ENCODE results near the gene MEGF9.

- TF ChIP-seq ZNF274 (IDR thresholded peaks at IDR 0.05; ENCODE audit: low read depth, low read length) (no peak), POLR2A (IDR thresholded peaks at IDR 0.05; ENCODE audit: borderline replicate concordance, extremely low read depth, insufficient read depth, insufficient read length) (no peak), CTCF (IDR thresholded peaks at IDR 0.05 in 2 of 3, conservative IDR thresholded peaks at IDR 0.05 in 1 of 3; ENCODE audit: borderline replicate concordance in 1 of 3, insufficient read depth in 1 of 3, low read depth in 2 of 3, low read length in 2 of 3) (no peak), CEBPB (IDR thresholded peaks at IDR 0.05; ENCODE audit: low read depth) (no peak), YY1 (IDR thresholded peaks at IDR 0.05; ENCODE audit: extremely low read depth, insufficient replicate concordance, low read depth, low read length) (no peak), POLR2AphosphoS5 (IDR thresholded peaks at IDR 0.05; ENCODE audit: low read depth, low read length) (no peak), REST (IDR thresholded peaks at IDR 0.05; ENCODE audit: low read depth) (no peak), EZH2 (IDR thresholded peaks at IDR 0.05) (no peak), ZFX (IDR thresholded peaks at IDR 0.05) (no peak)
- TF ChIP-seq, protein P1, sequence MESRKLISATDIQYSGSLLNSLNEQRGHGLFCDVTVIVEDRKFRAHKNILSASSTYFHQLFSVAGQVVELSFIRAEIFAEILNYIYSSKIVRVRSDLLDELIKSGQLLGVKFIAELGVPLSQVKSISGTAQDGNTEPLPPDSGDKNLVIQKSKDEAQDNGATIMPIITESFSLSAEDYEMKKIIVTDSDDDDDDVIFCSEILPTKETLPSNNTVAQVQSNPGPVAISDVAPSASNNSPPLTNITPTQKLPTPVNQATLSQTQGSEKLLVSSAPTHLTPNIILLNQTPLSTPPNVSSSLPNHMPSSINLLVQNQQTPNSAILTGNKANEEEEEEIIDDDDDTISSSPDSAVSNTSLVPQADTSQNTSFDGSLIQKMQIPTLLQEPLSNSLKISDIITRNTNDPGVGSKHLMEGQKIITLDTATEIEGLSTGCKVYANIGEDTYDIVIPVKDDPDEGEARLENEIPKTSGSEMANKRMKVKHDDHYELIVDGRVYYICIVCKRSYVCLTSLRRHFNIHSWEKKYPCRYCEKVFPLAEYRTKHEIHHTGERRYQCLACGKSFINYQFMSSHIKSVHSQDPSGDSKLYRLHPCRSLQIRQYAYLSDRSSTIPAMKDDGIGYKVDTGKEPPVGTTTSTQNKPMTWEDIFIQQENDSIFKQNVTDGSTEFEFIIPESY (IDR thresholded peaks at IDR 0.05; ENCODE audit: extremely low read depth, insufficient replicate concordance, low read length), result no peak
Observed at GRCh38 chr9:120701248-120701647, 13.0 kb downstream of the MEGF9 start.
